K562 (cell line): Measurements from ENCODE around the gene P3H4. TPM values are rescaled to one million over a fixed set of nuclear protein-coding genes. Genes with fewer than 3 reads are reported as not detected.

Source experiments
- ATAC-seq: fragments of 200-7000 bp; cut with Tn5 transposase; 3 replicates; pipeline ENCODE4 v1.9.1; 2020; ENCODE audit warnings: moderate library complexity
- BruUV-seq: library from RNA; stranded (reverse); fragments of 400-500 nt; replicated peaks from 2 replicates; lab custom pipeline; 2021; lab: Mats Ljungman, UMichigan
- CTCF ChIA-PET: fragments of 300-600 bp; formaldehyde crosslinking; extraction: SDS; loops from one replicate; lab custom pipeline; 2021; ENCODE audit warnings: low intra/inter-chr PET ratio; lab: Yijun Ruan, JAX
- POLR2A ChIA-PET: fragments of 300-600, 350-650 bp; sonication (Branson Sonifier 250); formaldehyde crosslinking; extraction: SDS; loops from one replicate; lab custom pipeline; 2021; ENCODE audit warnings: antibody characterized with exemption, inconsistent platforms; lab: Yijun Ruan, JAX
- DNase-seq, 4 experiments: peaks; one replicate each; pipeline versions ENCODE4 v3.0.0 to v3.0.0-alpha.2; 2011 to 2018; ENCODE audit warnings: low spot score in 3 of 4, mixed read lengths in 3 of 4; ENCODE audit errors: extremely low read depth in 1 of 4
- FAIRE-seq: peaks from 2 replicates; lab custom pipeline; 2011; peaks lifted over from hg19 to GRCh38; lab: Jason Lieb, UNC
- H2AFZ ChIP-seq: 2 replicates; pipeline ENCODE4 v1.6.0; 2011; ENCODE audit warnings: low read depth, low read length, control low read depth, inconsistent platforms
- H3K27ac ChIP-seq: fragments of 200-600 bp; 3 replicates; pipeline ENCODE4 v1.8.0; 2011; ENCODE audit warnings: low read depth, mild to moderate bottlenecking, control low read depth, inconsistent platforms, low read length, moderate library complexity, mixed read lengths; ENCODE audit errors: extremely low read depth
- H3K27me3 ChIP-seq, 2 experiments: fragments of 300-600 bp in 1 of 2; 2 replicates in 1 of 2; 3 replicates in 1 of 2; pipeline versions ENCODE4 v1.6.0 to v1.8.0; 2011; ENCODE audit warnings: inconsistent platforms in 2 of 2, low read length in 2 of 2, mild to moderate bottlenecking in 1 of 2, mixed read lengths in 1 of 2, moderate library complexity in 1 of 2; ENCODE audit not compliant: control insufficient read depth in 2 of 2, insufficient read depth in 2 of 2
- H3K36me3 ChIP-seq: fragments of 300-600 bp; 3 replicates; pipeline ENCODE4 v1.8.0; 2011; ENCODE audit warnings: mild to moderate bottlenecking, low read length, inconsistent platforms; ENCODE audit not compliant: control insufficient read depth, insufficient read depth
- H3K4me1 ChIP-seq, 2 experiments: fragments of 200-600 bp in 1 of 2; replicated peaks in 1 of 2; 2 replicates in 1 of 2; 3 replicates in 1 of 2; pipeline versions ENCODE4 v1.5.1 to v1.8.0; 2011; ENCODE audit warnings: inconsistent platforms in 2 of 2, low read length in 2 of 2, mild to moderate bottlenecking in 1 of 2, mixed read lengths in 1 of 2, moderate library complexity in 1 of 2; ENCODE audit not compliant: control insufficient read depth in 2 of 2, insufficient read depth in 2 of 2
- H3K4me2 ChIP-seq: 2 replicates; pipeline ENCODE4 v1.6.1; 2011; ENCODE audit warnings: low read length, control low read depth, inconsistent platforms, mixed read lengths; ENCODE audit not compliant: insufficient read depth
- H3K4me3 ChIP-seq: fragments of 200-600 bp; sonication (generic), shearing (Covaris generic); 2 replicates; pipeline ENCODE4 v1.5.1; 2016; ENCODE audit warnings: control low read depth, inconsistent platforms
- H3K79me2 ChIP-seq: fragments of 200-600 bp; 3 replicates; pipeline ENCODE4 v1.8.0; 2011; ENCODE audit warnings: low read length, inconsistent platforms; ENCODE audit not compliant: control insufficient read depth, insufficient read depth
- H3K9ac ChIP-seq, 2 experiments: 2 replicates each; pipeline versions ENCODE4 v1.6.0 to v1.6.1; 2011; ENCODE audit warnings: low read depth in 2 of 2, low read length in 2 of 2, control low read depth in 1 of 2, inconsistent platforms in 1 of 2, mild to moderate bottlenecking in 1 of 2, mixed read lengths in 1 of 2; ENCODE audit not compliant: insufficient read depth in 1 of 2
- H3K9me1 ChIP-seq: one replicate; pipeline ENCODE4 v1.6.0; 2011; ENCODE audit warnings: inconsistent platforms, mild to moderate bottlenecking, low read length, moderate library complexity; ENCODE audit not compliant: control insufficient read depth, insufficient read depth
- H3K9me3 ChIP-seq: replicated peaks from 2 replicates; pipeline ENCODE4 v1.5.1; 2011; ENCODE audit warnings: low read depth, low read length, inconsistent platforms; ENCODE audit not compliant: control insufficient read depth, insufficient read depth
- H4K20me1 ChIP-seq: replicated peaks from 2 replicates; pipeline ENCODE4 v1.6.1; 2011; ENCODE audit warnings: low read length, inconsistent platforms, mixed read lengths; ENCODE audit not compliant: control insufficient read depth, insufficient read depth
- CUX1 ChIP-seq: fragments of 200-800 bp; sonication (Bioruptor generic); IDR thresholded peaks from 2 replicates; pipeline ENCODE4 v1.6.1; 2016; ENCODE audit warnings: missing genetic modification characterization, missing compliant biosample characterization
- ESRRA ChIP-seq: fragments of 450-650 bp; IDR thresholded peaks from 2 replicates; pipeline ENCODE4 v1.6.1; 2014; ENCODE audit warnings: low read depth, mild to moderate bottlenecking, moderate library complexity, borderline replicate concordance
- HDGF ChIP-seq: fragments of 450-650 bp; IDR thresholded peaks from 2 replicates; pipeline ENCODE4 v1.6.1; 2016
- HEY1 ChIP-seq: fragments of 250-450 bp; sonication (Bioruptor Pico); IDR thresholded peaks from 2 replicates; pipeline ENCODE4 v1.5.0; 2020; ENCODE audit warnings: mild to moderate bottlenecking, moderate library complexity, borderline replicate concordance
- LCOR ChIP-seq: sonication (generic); formaldehyde crosslinking; IDR thresholded peaks from 2 replicates; pipeline ENCODE4 v1.8.0; 2022; ENCODE audit warnings: mild to moderate bottlenecking, missing genetic modification reagents
- LEF1 ChIP-seq: fragments of 450-650 bp; IDR thresholded peaks from 2 replicates; pipeline ENCODE4 v1.6.1; 2016; ENCODE audit warnings: mild to moderate bottlenecking
- MBD1 ChIP-seq: fragments of 250-450 bp; sonication (Bioruptor Pico); IDR thresholded peaks from 2 replicates; pipeline ENCODE4 v1.8.0; 2022; ENCODE audit warnings: inconsistent platforms
- MECOM ChIP-seq: fragments of 250-450 bp; sonication (Bioruptor Pico); IDR thresholded peaks from 2 replicates; pipeline ENCODE4 v1.8.0; 2022; ENCODE audit warnings: inconsistent platforms
- SIX5 ChIP-seq, 2 experiments: IDR thresholded peaks; 2 replicates each; pipeline ENCODE4 v1.6.1; 2011; ENCODE audit warnings: low read length in 2 of 2, borderline replicate concordance in 1 of 2, low read depth in 1 of 2, mild to moderate bottlenecking in 1 of 2, moderate library complexity in 1 of 2; ENCODE audit not compliant: insufficient read depth in 1 of 2
- ZBTB1 ChIP-seq: sonication (generic); formaldehyde crosslinking; IDR thresholded peaks from 2 replicates; pipeline ENCODE4 v1.8.1; 2023; ENCODE audit warnings: missing genetic modification reagents, low read depth, mild to moderate bottlenecking, borderline replicate concordance
- ZNF449 ChIP-seq: fragments of 250-450 bp; sonication (Bioruptor Pico); IDR thresholded peaks from 2 replicates; pipeline ENCODE4 v1.8.0; 2022; ENCODE audit warnings: moderate library complexity, mild to moderate bottlenecking, inconsistent platforms
- ZNF695 ChIP-seq: fragments of 450-650 bp; formaldehyde crosslinking; IDR thresholded peaks from 2 replicates; pipeline ENCODE4 v1.4.0; 2020; ENCODE audit warnings: mild to moderate bottlenecking, moderate library complexity
- WGBS: fragments of 100-300 bp; shearing (Covaris generic); methylation state at CpG from one replicate; pipeline ENCODE4 v1.1.6; 2016; ENCODE audit warnings: low coverage, mixed read lengths; ENCODE audit not compliant: insufficient coverage; ENCODE audit errors: missing lambda C conversion rate; 5-methylcytosine and 5-hydroxymethylcytosine counted together
- in situ Hi-C: fragments of 300-500 bp; cut with MboI; formaldehyde crosslinking; loops from 4 replicates; pipeline ENCODE4 v1.15.0; 2018; ENCODE audit warnings: inconsistent platforms, mixed read lengths
- intact Hi-C: fragments of 100-400 bp; cut with micrococcal nuclease; formaldehyde crosslinking; loops from 2 replicates; pipeline ENCODE4 v1.14.2; 2022
- polyA plus RNA-seq, 8 experiments: library from polyadenylated mRNA; depleted of rRNA in 4 of 8; stranded (reverse) in 5 of 8; unstranded in 3 of 8; fragments of >200 nt; fragmentation: Nextera tagmentation in 2 of 8; fragmentation: Illumina TruSeq in 1 of 8; extraction: Ambion mirVana in 2 of 8; extraction: Trizol in 1 of 8; gene quantifications; 2 replicates each; pipeline versions ENCODE4 v1.2.1 to v1.2.3, GENCODE V29; 2011 to 2014; ENCODE audit warnings: inconsistent platforms in 1 of 8, missing spikeins in 1 of 8
- total RNA-seq, 7 experiments: library from RNA; depleted of rRNA in 6 of 7; stranded (reverse); fragments of >200 nt in 6 of 7; fragmentation: Illumina TruSeq in 2 of 7; extraction: Trizol in 2 of 7; gene quantifications; 2 replicates each; pipeline versions ENCODE4 v1.2.1 to v1.2.3, GENCODE V29; 2011 to 2021; ENCODE audit warnings: low replicate concordance in 1 of 7

Gene P3H4
- total and polyA plus RNA-seq, 9 of the 15 experiments (the other 6 are each of a cell fraction or from before 2014, with no cell fraction given), result 0.10 to 3.7 (median 1.0) TPM

- Histone ChIP-seq H3K4me2 (peak overlapping the region; percentile 97), H3K9me3 (no peaks in the 10 kb centered on the region), H3K4me3 (peak overlapping the region; percentile 59), H3K9me1 (peaks cover 7% of the 10 kb centered on the region), H3K27me3 (no peaks in the 10 kb centered on the region), H3K27ac (peak overlapping the region; percentile 89), H2AFZ (peak overlapping the region; percentile 78; the same call in 1 of the 2 replicates), H4K20me1 (peaks cover 9% of the 10 kb centered on the region), H3K4me1 (peaks cover 34 to 42% of the 10 kb centered on the region in 2 experiments), H3K79me2 (peaks cover 55% of the 10 kb centered on the region), H3K9ac (peak overlapping the region; percentile 80 to 96), H3K36me3 (peaks cover 17% of the 10 kb centered on the region; the same call in 1 of the 3 replicates)
- peak; percentile 80 for FAIRE-seq
- WGBS, result 0% methylated on average over 12 of the region's 13 CpGs
- in situ Hi-C loops (no loop called here), intact Hi-C loops (loop anchor here (2.0 kb wide), 1 partner anchor 16 kb away; no protein-coding TSS in a partner anchor)
- peak; percentile 36 to 92 (median 60) for DNase-seq
- POLR2A ChIA-PET, result interaction anchor here (0.6 to 3.7 kb wide), 17 partner anchors 8 to 567 kb away, joined by 3 to 30 read pairs (median 4); partner anchors contain the start of gene KLHL11
- BruUV-seq, result TSS peak; percentile 45
- ATAC-seq, result peak; percentile 27
- CTCF ChIA-PET, result interaction anchor here (0.7 kb wide), 1 partner anchor 17 kb away, joined by 4 read pairs; no protein-coding TSS in a partner anchor
- TF ChIP-seq HEY1 (CRISPR knock-in tag) (no peak), LCOR (CRISPR knock-in tag) (no peak), ZBTB1 (CRISPR knock-in tag) (no peak), HDGF (no peak), SIX5 (IDR thresholded peaks at IDR 0.05; ENCODE audit: borderline replicate concordance in 1 of 2, insufficient read depth in 1 of 2, low read depth in 1 of 2, low read length in 2 of 2) (no peak), CUX1 (no peak), MECOM (no peak), LEF1 (0 out of 2 replicates have a peak, but pooled peaks have one; percentile 71), ESRRA (0 out of 2 replicates have a peak, but pooled peaks have one; percentile 21), MBD1 (CRISPR knock-in tag) (no peak), ZNF449 (CRISPR knock-in tag) (no peak), ZNF695 (CRISPR knock-in tag) (no peak)
Observed at GRCh38 chr17:41785091-41785858, 26.5 kb downstream of the P3H4 start.
